HepG2 (cell line): Measurements from ENCODE around the gene MYORG. TPM values are rescaled to one million over a fixed set of nuclear protein-coding genes. Genes with fewer than 3 reads are reported as not detected.

Experiments used
- ATAC-seq: fragments of 200-7000 bp; cut with Tn5 transposase; 3 replicates; pipeline ENCODE4 v1.9.1; 2020; ENCODE audit warnings: mild to moderate bottlenecking, moderate library complexity
- BruUV-seq: library from RNA; stranded (reverse); fragments of 400-500 nt; replicated peaks from 2 replicates; lab custom pipeline; 2021; lab: Mats Ljungman, UMichigan
- CTCF ChIA-PET: fragments of 300-600 bp; formaldehyde crosslinking; extraction: SDS; loops from one replicate; lab custom pipeline; 2021; ENCODE audit warnings: low total read pairs, inconsistent platforms, low intra/inter-chr PET ratio; lab: Yijun Ruan, JAX
- POLR2A ChIA-PET: fragments of 350-600 bp; sonication (Branson Sonifier 250); formaldehyde crosslinking; loops from one replicate; lab custom pipeline; 2020; ENCODE audit warnings: antibody characterized with exemption, inconsistent platforms; lab: Yijun Ruan, JAX
- DNase-seq: peaks from one replicate; pipeline ENCODE4 v3.0.0-alpha.2; 2015; ENCODE audit warnings: low spot score
- FAIRE-seq: peaks from 3 replicates; lab custom pipeline; 2011; peaks lifted over from hg19 to GRCh38; lab: Jason Lieb, UNC
- H2AFZ ChIP-seq: one replicate; pipeline ENCODE4 v1.6.1; 2011; ENCODE audit warnings: low read length, inconsistent platforms
- H3K27ac ChIP-seq: fragments of 300-600 bp; 3 replicates; pipeline ENCODE4 v1.8.0; 2011; ENCODE audit warnings: mixed run types, mild to moderate bottlenecking, mixed read lengths, low read length, inconsistent platforms; ENCODE audit not compliant: insufficient read depth; ENCODE audit errors: extremely low read length
- H3K27me3 ChIP-seq, 2 experiments: fragments of 200-600 bp in 1 of 2; 2 replicates in 1 of 2; 3 replicates in 1 of 2; pipeline versions ENCODE4 v1.6.0 to v1.8.0; 2011; ENCODE audit warnings: low read length in 2 of 2, mild to moderate bottlenecking in 2 of 2, moderate library complexity in 2 of 2, inconsistent platforms in 1 of 2; ENCODE audit not compliant: insufficient read depth in 2 of 2, control insufficient read depth in 1 of 2
- H3K36me3 ChIP-seq, 2 experiments: fragments of 200-600 bp in 1 of 2; replicated peaks in 1 of 2; 2 replicates in 1 of 2; 3 replicates in 1 of 2; pipeline versions ENCODE4 v1.5.1 to v1.8.0; 2011; ENCODE audit warnings: low read length in 2 of 2, inconsistent platforms in 1 of 2; ENCODE audit not compliant: insufficient read depth in 2 of 2, control insufficient read depth in 1 of 2
- H3K4me1 ChIP-seq: 2 replicates; pipeline ENCODE4 v1.5.1; 2012; ENCODE audit warnings: low read length, inconsistent platforms; ENCODE audit not compliant: insufficient read depth
- H3K4me2 ChIP-seq: 2 replicates; pipeline ENCODE4 v1.6.0; 2011; ENCODE audit warnings: low read depth, low read length, inconsistent platforms
- H3K4me3 ChIP-seq, 3 experiments: fragments of 200-600 bp in 1 of 3; sonication (generic), shearing (Covaris generic) in 1 of 3; replicated peaks in 1 of 3; 2 replicates each; pipeline ENCODE4 v1.5.1; 2011 to 2016; ENCODE audit warnings: low read length in 3 of 3, inconsistent platforms in 2 of 3, low read depth in 2 of 3, mild to moderate bottlenecking in 2 of 3, control low read depth in 1 of 3, mixed read lengths in 1 of 3; ENCODE audit not compliant: insufficient read depth in 1 of 3
- H3K79me2 ChIP-seq: one replicate; pipeline ENCODE4 v1.6.1; 2011; ENCODE audit warnings: low read length, inconsistent platforms; ENCODE audit not compliant: insufficient read depth
- H3K9ac ChIP-seq: 2 replicates; pipeline ENCODE4 v1.6.0; 2011; ENCODE audit warnings: mild to moderate bottlenecking, low read depth, low read length, inconsistent platforms; ENCODE audit not compliant: insufficient read depth
- H3K9me3 ChIP-seq: 2 replicates; pipeline ENCODE4 v1.5.1; 2012; ENCODE audit warnings: mild to moderate bottlenecking, low read length
- H4K20me1 ChIP-seq: 2 replicates; pipeline ENCODE4 v1.6.0; 2011; ENCODE audit warnings: inconsistent platforms, mild to moderate bottlenecking, low read length, moderate library complexity; ENCODE audit not compliant: insufficient read depth
- AGO2 ChIP-seq: fragments of 200-400 bp; formaldehyde crosslinking; optimal IDR thresholded peaks from 2 replicates; pipeline ENCODE3; 2017; ENCODE audit warnings: mild to moderate bottlenecking, low read depth, low read length, moderate library complexity
- GATAD1 ChIP-seq: IDR thresholded peaks from 2 replicates; pipeline ENCODE4 v1.6.1; 2016; ENCODE audit warnings: missing genetic modification reagents, missing compliant biosample characterization
- HBP1 ChIP-seq: IDR thresholded peaks from 2 replicates; pipeline ENCODE4 v1.6.1; 2016; ENCODE audit warnings: low read depth, control low read depth
- HOXA3 ChIP-seq: sonication (generic); formaldehyde crosslinking; IDR thresholded peaks from 2 replicates; pipeline ENCODE4 v1.5.0; 2020; ENCODE audit warnings: missing genetic modification reagents
- PATZ1 ChIP-seq: sonication (generic); formaldehyde crosslinking; IDR thresholded peaks from 2 replicates; pipeline ENCODE4 v1.4.0; 2020; ENCODE audit warnings: missing genetic modification reagents
- RBFOX2 ChIP-seq: fragments of 200-400 bp; formaldehyde crosslinking; IDR thresholded peaks from 2 replicates; pipeline ENCODE4 v1.6.1; 2017; ENCODE audit warnings: low read depth, mild to moderate bottlenecking, low read length
- TFAP4 ChIP-seq: sonication (generic); IDR thresholded peaks from 2 replicates; pipeline ENCODE4 v1.6.1; 2016; ENCODE audit warnings: low read depth, borderline replicate concordance
- ZBTB38 ChIP-seq: sonication (generic); formaldehyde crosslinking; IDR thresholded peaks from 2 replicates; pipeline ENCODE4 v1.5.1; 2020; ENCODE audit warnings: mild to moderate bottlenecking, missing genetic modification reagents
- ZC3H13 ChIP-seq: sonication (generic); formaldehyde crosslinking; IDR thresholded peaks from 2 replicates; pipeline ENCODE4 v1.8.1; 2023; ENCODE audit warnings: mild to moderate bottlenecking, missing genetic modification reagents, moderate library complexity
- ZNF143 ChIP-seq: sonication (generic); formaldehyde crosslinking; IDR thresholded peaks from 2 replicates; pipeline ENCODE4 v1.4.0; 2020; ENCODE audit warnings: missing genetic modification reagents
- ZNF282 ChIP-seq: fragments of 450-650 bp; IDR thresholded peaks from 2 replicates; pipeline ENCODE4 v1.6.1; 2018; ENCODE audit not compliant: partially characterized antibody
- ZNF326 ChIP-seq: sonication (generic); formaldehyde crosslinking; IDR thresholded peaks from 2 replicates; pipeline ENCODE4 v1.4.0; 2020; ENCODE audit warnings: missing genetic modification reagents, borderline replicate concordance
- ZNF441 ChIP-seq: sonication (generic); formaldehyde crosslinking; IDR thresholded peaks from 2 replicates; pipeline ENCODE4 v1.7.0; 2021; ENCODE audit warnings: missing genetic modification reagents, borderline replicate concordance
- WGBS: methylation state at CpG from one replicate; pipeline ENCODE4 v1.1.6; 2017; ENCODE audit warnings: low lambda C conversion rate; 5-methylcytosine and 5-hydroxymethylcytosine counted together
- in situ Hi-C: cut with HindIII; loops from 2 replicates; pipeline ENCODE4 v1.10.0; 2017; ENCODE audit warnings: low pct_unique_long_range_greater_than_20kb; ENCODE audit not compliant: extremely low pct_ligation_motif_present
- intact Hi-C: fragments of 100-400 bp; cut with micrococcal nuclease; formaldehyde crosslinking; loops from one replicate; pipeline ENCODE4 v1.10.0; 2022; ENCODE audit not compliant: unreplicated experiment
- polyA plus RNA-seq, 8 experiments: library from polyadenylated mRNA; depleted of rRNA in 3 of 8; stranded (reverse) in 7 of 8; unstranded in 1 of 8; fragments of >200 nt; fragmentation: Illumina TruSeq in 4 of 8; extraction: Trizol in 4 of 8; gene quantifications; 2 replicates each; pipeline versions ENCODE4 v1.2.1 to v1.2.3, GENCODE V29; 2011 to 2016; ENCODE audit warnings: low read depth in 4 of 8, missing spikeins in 1 of 8, mixed read lengths in 1 of 8; ENCODE audit not compliant: insufficient read depth in 1 of 8
- total RNA-seq, 5 experiments: library from RNA; depleted of rRNA; stranded (reverse); fragments of >200 nt; fragmentation: Illumina TruSeq; extraction: Trizol; gene quantifications; 2 replicates each; pipeline ENCODE4 v1.2.3, GENCODE V29; 2016; ENCODE audit warnings: low read depth in 1 of 5

MYORG gene
- total and polyA plus RNA-seq, 2 of the 13 experiments (the other 11 are each of a cell fraction or from before 2014, with no cell fraction given) = 11.1 to 22.4 TPM

- Histone ChIP-seq H3K27ac (no peak overlapping the region), H3K79me2 (peaks cover 22% of the 10 kb centered on the region), H2AFZ (no peak overlapping the region), H3K4me2 (no peak overlapping the region), H3K4me3 (no peak overlapping the region), H3K36me3 (peaks cover 22 to 33% of the 10 kb centered on the region in 2 experiments), H3K27me3 (no peaks in the 10 kb centered on the region; a peak in 1 of 5 replicates), H3K4me1 (peaks cover 38% of the 10 kb centered on the region), H4K20me1 (no peaks in the 10 kb centered on the region), H3K9me3 (peaks cover 6% of the 10 kb centered on the region; the same call in 1 of the 2 replicates), H3K9ac (no peak overlapping the region)
- CTCF ChIA-PET = no interaction called here
- FAIRE-seq (no peak), ATAC-seq (no peak), DNase-seq (no peak)
- TF ChIP-seq ZNF143 (CRISPR knock-in tag) (no peak), PATZ1 (no peak), ZNF282 (no peak), HBP1 (CRISPR knock-in tag) (no peak), ZC3H13 (CRISPR knock-in tag) (peak; percentile 50; the same call in 1 of the 2 replicates), TFAP4 (no peak), AGO2 (peak; percentile 71), HOXA3 (CRISPR knock-in tag) (peak; percentile 10; the same call in 1 of the 2 replicates), RBFOX2 (peak; percentile 67), ZNF441 (CRISPR knock-in tag) (no peak), GATAD1 (no peak), ZBTB38 (CRISPR knock-in tag) (peak; percentile 23; the same call in 1 of the 2 replicates), ZNF326 (CRISPR knock-in tag) (no peak)
- intact Hi-C loops (no loop called here), in situ Hi-C loops (no loop called here)
- WGBS = over 99% methylated on average over 89 of the region's 105 CpGs
- BruUV-seq = no TSS peak
- POLR2A ChIA-PET = no interaction called here
These were observed 5.5 kb downstream of the MYORG start for GRCh38 chr9:34370970-34371880.
